AG20443 (cell line): ENCODE data around the gene TNFRSF1B.

ENCODE experiments used
- DNase-seq: peaks from one replicate; pipeline ENCODE4 v3.0.0; 2012; ENCODE audit warnings: low spot score, mixed read lengths

TNFRSF1B gene

GRCh38 chr1:12191242-12192032, 24.6 kb downstream of the TNFRSF1B start:
- DNase-seq = no peak

GRCh38 chr1:12194666-12195216, 27.9 kb downstream of the TNFRSF1B start:
- no peak for DNase-seq

- DNase-seq = no peak
Measured at GRCh38 chr1:12195416-12195815, 28.6 kb downstream of the TNFRSF1B start.

GRCh38 chr1:12196641-12197482, 30.1 kb downstream of the TNFRSF1B start:
- no peak for DNase-seq

- DNase-seq = no peak
Measured at GRCh38 chr1:12197483-12197880, 30.7 kb downstream of the TNFRSF1B start.

GRCh38 chr1:12200208-12200607, 33.4 kb downstream of the TNFRSF1B start:
- no peak for DNase-seq

GRCh38 chr1:12201352-12202189, 34.8 kb downstream of the TNFRSF1B start:
- no peak for DNase-seq

- DNase-seq = no peak
Measured at GRCh38 chr1:12202190-12202497, 35.4 kb downstream of the TNFRSF1B start.

- no peak for DNase-seq
Measured at GRCh38 chr1:12202577-12202976, 35.8 kb downstream of the TNFRSF1B start.

- no peak for DNase-seq
Measured at GRCh38 chr1:12203216-12204007, 36.6 kb downstream of the TNFRSF1B start.

GRCh38 chr1:12204140-12204539, 37.3 kb downstream of the TNFRSF1B start:
- DNase-seq = no peak

GRCh38 chr1:12204754-12205658, 38.2 kb downstream of the TNFRSF1B start:
- no peak for DNase-seq

- DNase-seq = no peak
Measured at GRCh38 chr1:12206238-12206637, 39.4 kb downstream of the TNFRSF1B start.

- DNase-seq = no peak
Measured at GRCh38 chr1:12206792-12207424, 40.1 kb downstream of the TNFRSF1B start.

- DNase-seq = no peak
Measured at GRCh38 chr1:12208271-12208670, 41.5 kb downstream of the TNFRSF1B start.

- peak; percentile 92 for DNase-seq
Measured at GRCh38 chr1:12208764-12209494, 42.1 kb downstream of the TNFRSF1B start.

GRCh38 chr1:12209495-12209832, 42.7 kb downstream of the TNFRSF1B start:
- DNase-seq = no peak

- no peak for DNase-seq
Measured at GRCh38 chr1:12215118-12215961, 48.5 kb downstream of the TNFRSF1B start.
